GM23248 (cell line): ENCODE measurements around the gene PPP2R5A.

Experiments
- EZH2 ChIP-seq: fragments of 200-600 bp; sonication (generic); IDR thresholded peaks from 2 replicates; pipeline ENCODE4 v1.6.1; 2018; ENCODE audit warnings: antibody characterized with exemption, mild to moderate bottlenecking; ENCODE audit not compliant: insufficient read depth, poor library complexity, severe bottlenecking
- EZH2phosphoT487 ChIP-seq: fragments of 200-600 bp; sonication (generic); IDR thresholded peaks from 2 replicates; pipeline ENCODE4 v1.6.1; 2018; ENCODE audit warnings: antibody characterized with exemption, moderate library complexity, mild to moderate bottlenecking, low read depth; ENCODE audit not compliant: insufficient read depth

- TF ChIP-seq EZH2phosphoT487 (no peak), EZH2 (no peak)
Observed at GRCh38 chr1:212257157-212257556, 28.1 kb upstream of the PPP2R5A start.
